ENCODE results near the gene BHLHA15.

DNA sequence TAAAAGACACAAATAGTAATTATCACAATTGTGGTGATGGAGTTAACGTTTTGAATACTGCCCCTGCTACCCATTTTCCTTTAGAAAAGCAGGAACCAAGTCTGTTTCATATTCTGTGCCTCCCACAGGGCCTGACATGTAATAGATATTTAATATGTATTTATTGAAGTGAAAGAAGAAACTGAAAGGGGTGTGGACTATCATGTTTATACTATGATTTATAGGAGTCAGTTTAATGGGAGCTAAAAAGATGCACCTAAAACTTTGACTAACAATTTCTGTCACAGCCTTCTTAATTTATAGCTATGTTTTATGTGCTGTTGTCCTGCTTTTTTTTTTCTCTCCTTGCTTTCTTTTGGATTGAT is 24.1 kb upstream of the BHLHA15 start:
- no peak for TF ChIP-seq EZH2 (IDR thresholded peaks at IDR 0.05; ENCODE audit: borderline replicate concordance, low read length)
- TF ChIP-seq, protein P1, sequence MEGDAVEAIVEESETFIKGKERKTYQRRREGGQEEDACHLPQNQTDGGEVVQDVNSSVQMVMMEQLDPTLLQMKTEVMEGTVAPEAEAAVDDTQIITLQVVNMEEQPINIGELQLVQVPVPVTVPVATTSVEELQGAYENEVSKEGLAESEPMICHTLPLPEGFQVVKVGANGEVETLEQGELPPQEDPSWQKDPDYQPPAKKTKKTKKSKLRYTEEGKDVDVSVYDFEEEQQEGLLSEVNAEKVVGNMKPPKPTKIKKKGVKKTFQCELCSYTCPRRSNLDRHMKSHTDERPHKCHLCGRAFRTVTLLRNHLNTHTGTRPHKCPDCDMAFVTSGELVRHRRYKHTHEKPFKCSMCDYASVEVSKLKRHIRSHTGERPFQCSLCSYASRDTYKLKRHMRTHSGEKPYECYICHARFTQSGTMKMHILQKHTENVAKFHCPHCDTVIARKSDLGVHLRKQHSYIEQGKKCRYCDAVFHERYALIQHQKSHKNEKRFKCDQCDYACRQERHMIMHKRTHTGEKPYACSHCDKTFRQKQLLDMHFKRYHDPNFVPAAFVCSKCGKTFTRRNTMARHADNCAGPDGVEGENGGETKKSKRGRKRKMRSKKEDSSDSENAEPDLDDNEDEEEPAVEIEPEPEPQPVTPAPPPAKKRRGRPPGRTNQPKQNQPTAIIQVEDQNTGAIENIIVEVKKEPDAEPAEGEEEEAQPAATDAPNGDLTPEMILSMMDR (conservative IDR thresholded peaks at IDR 0.05 in 1 of 2, IDR thresholded peaks at IDR 0.05 in 1 of 2; ENCODE audit: extremely low read depth in 1 of 2, insufficient read depth in 1 of 2, low read depth in 1 of 2, low read length in 2 of 2): no peak
